GM21717 (cell line): ENCODE results near the gene TBATA.
"Not testable (repeated sequence)": the region's sequence is repeated elsewhere in the genome, so short reads cannot be mapped to it uniquely, and the experiment has no call there.

ENCODE experiments used
- ATAC-seq: cut with Tn5 transposase; IDR thresholded peaks from one replicate; pipeline ENCODE4 v1.9.1; 2021; ENCODE audit warnings: mild to moderate bottlenecking, moderate library complexity; ENCODE audit not compliant: unreplicated experiment

The TBATA gene

GRCh38 chr10:70779511-70780369 is 5.4 kb downstream of the TBATA start:
- no peak for ATAC-seq

- no peak for ATAC-seq
Observed at GRCh38 chr10:70779088-70779487, 6.1 kb downstream of the TBATA start.

- no peak for ATAC-seq
Observed at GRCh38 chr10:70778267-70778924, 6.8 kb downstream of the TBATA start.

- ATAC-seq, result no peak
Observed at GRCh38 chr10:70777063-70777875, 7.9 kb downstream of the TBATA start.

- no peak for ATAC-seq
Observed at GRCh38 chr10:70776455-70777005, 8.6 kb downstream of the TBATA start.

DNA sequence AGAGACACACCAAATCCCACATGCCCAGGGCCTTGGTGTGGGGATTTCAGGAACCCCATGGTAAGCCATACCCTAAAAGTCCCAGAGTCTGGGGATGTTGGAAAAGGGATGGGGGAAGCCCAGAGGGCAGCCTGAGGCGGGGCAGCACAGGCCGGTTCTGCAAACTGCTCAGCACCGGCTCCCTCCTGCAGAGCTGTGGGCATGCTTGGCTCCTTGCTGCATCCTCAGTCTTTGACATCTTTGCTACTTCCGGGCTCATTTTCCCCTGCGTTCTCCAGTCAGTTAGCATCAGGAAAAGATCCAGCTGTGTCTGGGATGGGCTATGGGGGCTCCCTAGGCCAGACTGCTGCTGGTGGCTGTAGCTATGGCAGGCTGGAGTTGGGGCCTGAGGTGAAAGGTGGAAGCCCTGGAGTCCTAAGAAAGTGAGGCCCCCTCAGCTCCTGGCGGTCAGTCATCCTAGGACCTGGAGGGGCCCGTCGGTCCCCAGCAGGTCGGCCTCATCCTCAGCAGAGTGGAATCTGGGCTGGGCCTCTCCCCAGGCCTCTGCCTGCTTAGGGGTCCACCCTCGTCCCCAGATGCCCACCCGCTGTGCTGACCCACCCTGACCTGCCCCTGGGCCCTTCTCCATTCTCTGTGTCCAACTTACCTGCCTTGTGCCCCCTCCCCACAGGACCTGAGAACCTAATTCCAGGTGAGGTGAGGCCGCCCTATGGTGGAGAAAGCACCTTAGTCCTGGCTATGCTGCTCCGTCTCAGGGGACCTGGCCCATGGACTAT is 9.3 kb downstream of the TBATA start:
- no peak for ATAC-seq

GRCh38 chr10:70774810-70775678 is 10.1 kb downstream of the TBATA start:
- no peak for ATAC-seq

- no peak for ATAC-seq
Observed at GRCh38 chr10:70773965-70774809, 11.0 kb downstream of the TBATA start.

- ATAC-seq, result no peak
Observed at GRCh38 chr10:70773461-70773860, 11.7 kb downstream of the TBATA start.

- no peak for ATAC-seq
Observed at GRCh38 chr10:70772627-70773026, 12.6 kb downstream of the TBATA start.

GRCh38 chr10:70771311-70772194 is 13.6 kb downstream of the TBATA start:
- no peak for ATAC-seq

GRCh38 chr10:70770516-70770915 is 14.7 kb downstream of the TBATA start:
- not testable (repeated sequence) for ATAC-seq

- no peak for ATAC-seq
Observed at GRCh38 chr10:70770001-70770400, 15.2 kb downstream of the TBATA start.

DNA sequence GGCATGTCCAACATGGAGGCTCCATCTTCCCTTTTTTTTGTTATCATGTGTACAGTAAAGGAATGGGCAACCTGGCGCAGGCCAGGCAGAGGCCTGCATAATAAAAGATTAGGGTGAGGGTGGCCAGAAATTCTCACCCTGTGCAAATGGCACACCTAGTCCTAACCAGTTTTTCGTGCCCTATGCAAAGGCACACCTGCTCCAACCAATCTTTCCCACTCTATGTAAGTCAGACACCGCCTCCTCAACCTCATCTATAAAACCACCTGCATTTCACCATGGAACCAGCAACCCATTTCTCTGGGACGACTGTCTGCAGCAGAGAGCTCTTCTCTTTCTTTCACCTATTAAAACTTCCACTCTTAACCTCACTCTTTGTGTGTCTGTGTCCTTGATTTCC is 16.1 kb downstream of the TBATA start:
- no peak for ATAC-seq

GRCh38 chr10:70768026-70768685 is 17.0 kb downstream of the TBATA start:
- not testable (repeated sequence) for ATAC-seq

DNA sequence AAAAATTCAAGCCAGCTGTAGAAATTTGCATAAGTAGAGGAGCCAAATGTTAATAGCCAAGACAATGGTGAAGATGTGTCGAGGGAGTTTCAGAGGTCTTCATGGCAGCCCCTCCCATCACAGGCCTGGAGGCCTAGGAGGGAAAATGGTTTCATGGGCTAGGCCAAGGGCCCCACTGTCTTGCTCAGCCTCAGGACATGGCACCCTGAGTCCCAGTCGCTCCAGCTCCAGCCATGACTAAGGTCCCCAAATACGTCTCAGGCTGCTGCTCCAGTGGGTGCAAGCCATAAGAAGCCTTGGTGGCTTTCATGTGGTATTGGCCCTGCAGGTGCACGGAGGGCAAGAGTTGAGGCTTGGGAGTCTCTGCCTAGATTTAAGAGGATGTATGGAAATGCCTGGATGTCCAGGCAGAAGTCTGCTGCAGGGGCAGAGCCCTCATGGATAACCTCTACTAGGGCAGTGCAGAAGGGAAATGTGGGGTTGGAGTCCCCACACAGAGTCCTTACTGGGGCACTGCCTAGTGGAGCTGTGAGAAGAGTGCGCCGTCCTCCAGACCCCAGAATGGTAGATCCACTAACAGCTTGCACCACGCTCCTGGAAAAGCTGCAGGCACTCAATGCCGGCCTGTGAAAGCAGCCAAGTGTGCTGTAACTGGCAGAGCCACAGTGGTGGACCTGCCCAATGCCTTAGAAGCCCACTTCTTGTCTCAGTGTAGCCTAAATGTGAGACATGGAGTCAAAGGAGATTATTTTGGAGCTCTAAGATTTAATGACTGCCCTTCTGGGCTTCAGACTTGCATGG is 19.2 kb downstream of the TBATA start:
- no peak for ATAC-seq
